Mesenchymal stem cell (in vitro differentiated cells and primary cell): ENCODE measurements around the gene SRGAP1.
A peak's percentile ranks its signal among the peaks of the same experiment; 100 is the strongest.

Experiments
- DNase-seq: peaks from one replicate; pipeline ENCODE4 v3.0.0-alpha.2; 2013
- H2AFZ ChIP-seq: one replicate; pipeline ENCODE4 v1.6.1; 2013; ENCODE audit warnings: low read depth, mild to moderate bottlenecking, control low read depth, inconsistent platforms, low read length, moderate library complexity
- H2AK5ac ChIP-seq: 2 replicates; pipeline ENCODE4 v1.6.1; 2013; ENCODE audit warnings: low read length, moderate library complexity, mild to moderate bottlenecking, inconsistent platforms; ENCODE audit not compliant: severe bottlenecking
- H2BK120ac ChIP-seq: one replicate; pipeline ENCODE4 v1.6.1; 2013; ENCODE audit warnings: low read depth, mild to moderate bottlenecking, inconsistent platforms, low read length, moderate library complexity
- H2BK12ac ChIP-seq, 2 experiments: one replicate each; pipeline ENCODE4 v1.6.1; 2013; ENCODE audit warnings: inconsistent platforms in 2 of 2, low read length in 2 of 2, mild to moderate bottlenecking in 2 of 2, moderate library complexity in 2 of 2, control low read depth in 1 of 2
- H2BK15ac ChIP-seq: one replicate; pipeline ENCODE4 v1.6.1; 2013; ENCODE audit warnings: mild to moderate bottlenecking, low read depth, inconsistent platforms; ENCODE audit not compliant: poor library complexity, severe bottlenecking
- H2BK5ac ChIP-seq: 2 replicates; pipeline ENCODE4 v1.6.1; 2013; ENCODE audit warnings: low read depth, mild to moderate bottlenecking, low read length, control low read depth, inconsistent platforms; ENCODE audit not compliant: poor library complexity, severe bottlenecking
- H3K14ac ChIP-seq, 2 experiments: one replicate each; pipeline ENCODE4 v1.6.1; 2013; ENCODE audit warnings: inconsistent platforms in 2 of 2, low read length in 2 of 2, control low read depth in 1 of 2, mild to moderate bottlenecking in 1 of 2, moderate library complexity in 1 of 2
- H3K18ac ChIP-seq, 2 experiments: one replicate each; pipeline ENCODE4 v1.6.1; 2013; ENCODE audit warnings: inconsistent platforms in 2 of 2, low read length in 2 of 2, control low read depth in 1 of 2, low read depth in 1 of 2, mild to moderate bottlenecking in 1 of 2
- H3K23ac ChIP-seq, 2 experiments: one replicate each; pipeline ENCODE4 v1.6.1; 2013; ENCODE audit warnings: inconsistent platforms in 2 of 2, low read length in 2 of 2, mild to moderate bottlenecking in 2 of 2, moderate library complexity in 2 of 2, control low read depth in 1 of 2
- H3K27ac ChIP-seq: 2 replicates; pipeline ENCODE4 v1.5.1; 2013; ENCODE audit warnings: mild to moderate bottlenecking, moderate library complexity, low read length, control low read depth, inconsistent platforms; ENCODE audit not compliant: poor library complexity, severe bottlenecking
- H3K27me3 ChIP-seq, 2 experiments: 2 replicates each; pipeline versions ENCODE4 v1.6.1 to v1.7.0; 2013; ENCODE audit warnings: low read length in 2 of 2, mild to moderate bottlenecking in 2 of 2, moderate library complexity in 2 of 2, control low read depth in 1 of 2, inconsistent platforms in 1 of 2; ENCODE audit not compliant: control insufficient read depth in 1 of 2, insufficient read depth in 1 of 2
- H3K36me3 ChIP-seq, 2 experiments: 2 replicates each; pipeline versions ENCODE4 v1.6.1 to v1.7.0; 2013; ENCODE audit warnings: low read length in 2 of 2, control low read depth in 1 of 2, inconsistent platforms in 1 of 2, low read depth in 1 of 2, mild to moderate bottlenecking in 1 of 2; ENCODE audit not compliant: insufficient read depth in 2 of 2, control insufficient read depth in 1 of 2
- H3K4ac ChIP-seq, 2 experiments: one replicate each; pipeline ENCODE4 v1.6.1; 2013; ENCODE audit warnings: inconsistent platforms in 2 of 2, low read length in 2 of 2, mild to moderate bottlenecking in 2 of 2, moderate library complexity in 2 of 2, control low read depth in 1 of 2, low read depth in 1 of 2
- H3K4me1 ChIP-seq: 2 replicates; pipeline ENCODE4 v1.6.1; 2013; ENCODE audit warnings: low read depth, low read length, control low read depth; ENCODE audit not compliant: control insufficient read depth, insufficient read depth
- H3K4me2 ChIP-seq: 2 replicates; pipeline ENCODE4 v1.6.1; 2013; ENCODE audit warnings: low read length, mild to moderate bottlenecking, inconsistent platforms; ENCODE audit not compliant: poor library complexity, severe bottlenecking
- H3K4me3 ChIP-seq, 2 experiments: 2 replicates each; pipeline versions ENCODE4 v1.5.1 to v1.7.0; 2013; ENCODE audit warnings: low read length in 2 of 2, mild to moderate bottlenecking in 2 of 2, control low read depth in 1 of 2, low read depth in 1 of 2; ENCODE audit not compliant: insufficient read depth in 1 of 2
- H3K79me1 ChIP-seq: replicated peaks from 2 replicates; pipeline ENCODE4 v1.6.1; 2013; ENCODE audit warnings: mild to moderate bottlenecking, control low read depth, low read length, inconsistent platforms; ENCODE audit not compliant: poor library complexity, severe bottlenecking
- H3K9ac ChIP-seq: 2 replicates; pipeline ENCODE4 v1.7.0; 2013; ENCODE audit warnings: mild to moderate bottlenecking, low read length, moderate library complexity
- H3K9me3 ChIP-seq: 2 replicates; pipeline ENCODE4 v1.7.0; 2013; ENCODE audit warnings: mild to moderate bottlenecking, low read length; ENCODE audit not compliant: control insufficient read depth
- H4K8ac ChIP-seq: one replicate; pipeline ENCODE4 v1.6.1; 2013; ENCODE audit warnings: inconsistent platforms, mild to moderate bottlenecking, low read length, moderate library complexity
- H4K91ac ChIP-seq: one replicate; pipeline ENCODE4 v1.6.1; 2013; ENCODE audit warnings: mild to moderate bottlenecking, low read length, inconsistent platforms
- WGBS: methylation state at CpG from one replicate; pipeline ENCODE4 v1.1.7; 2013; ENCODE audit warnings: mixed read lengths; 5-methylcytosine and 5-hydroxymethylcytosine counted together

The SRGAP1 gene

DNA sequence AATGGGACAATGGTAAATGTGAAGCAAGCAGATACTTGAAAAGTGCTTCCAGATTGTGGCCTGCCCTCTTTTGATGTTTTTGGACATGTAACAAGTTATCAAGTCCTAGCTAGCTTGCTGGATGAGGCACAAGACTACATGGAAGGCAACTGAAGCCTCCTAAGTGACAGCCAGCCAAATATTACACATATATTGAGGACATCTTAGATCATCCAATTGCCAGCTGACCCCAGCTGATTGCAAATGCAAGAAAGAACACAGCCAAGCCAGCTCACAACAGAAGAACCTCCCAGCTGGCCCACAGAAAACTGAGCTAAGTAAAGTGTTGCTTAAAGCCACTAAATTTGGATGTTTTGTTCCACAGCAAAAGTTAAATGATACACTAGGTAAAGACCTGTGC lies 156.9 kb downstream of the SRGAP1 start:
- peaks cover 4% of the 10 kb centered on the region for H3K9me3 ChIP-seq
- H3K9ac ChIP-seq, result no peak overlapping the region
- H3K4me1 ChIP-seq, result peaks cover 3% of the 10 kb centered on the region
- peaks cover 23% of the 10 kb centered on the region for H3K79me1 ChIP-seq
- no peaks in the 10 kb centered on the region for H3K27me3 ChIP-seq
- no peak overlapping the region for H2AFZ ChIP-seq
- H3K27ac ChIP-seq, result no peak overlapping the region
- H3K4me3 ChIP-seq, result no peak overlapping the region
- H2BK5ac ChIP-seq, result no peak overlapping the region
- no peak overlapping the region for H3K4ac ChIP-seq
- peaks cover 3 to 82% of the 10 kb centered on the region in 2 experiments for H3K36me3 ChIP-seq
- H2BK120ac ChIP-seq, result no peak overlapping the region
- H4K8ac ChIP-seq, result no peak overlapping the region
- H3K14ac ChIP-seq, result no peak overlapping the region
- H3K4me2 ChIP-seq, result no peak overlapping the region
- DNase-seq, result no peak
- H2BK15ac ChIP-seq, result no peak overlapping the region
- H3K18ac ChIP-seq, result no peak overlapping the region
- no peak overlapping the region for H3K23ac ChIP-seq
- H2BK12ac ChIP-seq, result no peak overlapping the region
- peak overlapping the region; percentile 53 for H2AK5ac ChIP-seq
- no peak overlapping the region for H4K91ac ChIP-seq

DNA sequence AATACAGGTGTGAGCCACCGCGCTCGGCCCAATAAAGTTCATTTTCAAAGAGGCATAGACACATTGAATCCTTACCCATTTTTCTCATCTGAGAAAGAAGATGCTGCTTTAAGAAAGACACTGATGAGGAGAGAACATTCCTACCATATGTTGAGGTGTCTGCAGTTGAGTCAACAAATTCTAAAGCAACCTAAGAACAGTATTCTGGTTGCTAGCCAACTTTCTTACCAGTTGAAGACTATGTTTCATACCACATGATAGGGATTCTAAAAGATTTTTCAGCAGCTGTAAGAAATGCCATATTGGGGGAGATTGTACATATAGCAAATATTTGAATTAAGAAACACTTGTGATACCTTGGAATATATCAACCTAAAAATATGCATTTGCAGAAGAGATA lies 160.1 kb downstream of the SRGAP1 start:
- Histone ChIP-seq H3K9me3 (peaks cover 4% of the 10 kb centered on the region), H3K9ac (no peak overlapping the region), H3K79me1 (peaks cover 18% of the 10 kb centered on the region), H4K8ac (no peak overlapping the region), H3K18ac (no peak overlapping the region), H3K23ac (no peak overlapping the region), H3K4me2 (no peak overlapping the region), H3K14ac (no peak overlapping the region), H3K4me1 (peaks cover 6% of the 10 kb centered on the region), H2BK5ac (no peak overlapping the region), H2BK12ac (no peak overlapping the region), H3K36me3 (peaks cover 3 to 58% of the 10 kb centered on the region in 2 experiments), H3K27ac (no peak overlapping the region), H2BK15ac (no peak overlapping the region), H3K4ac (no peak overlapping the region), H3K4me3 (no peak overlapping the region), H3K27me3 (no peaks in the 10 kb centered on the region), H2AFZ (no peak overlapping the region), H2BK120ac (no peak overlapping the region), H4K91ac (no peak overlapping the region), H2AK5ac (no peak overlapping the region)
- no CpG with 5 or more reads among the region's 3 CpGs for WGBS
- DNase-seq, result peak; percentile 28

DNA sequence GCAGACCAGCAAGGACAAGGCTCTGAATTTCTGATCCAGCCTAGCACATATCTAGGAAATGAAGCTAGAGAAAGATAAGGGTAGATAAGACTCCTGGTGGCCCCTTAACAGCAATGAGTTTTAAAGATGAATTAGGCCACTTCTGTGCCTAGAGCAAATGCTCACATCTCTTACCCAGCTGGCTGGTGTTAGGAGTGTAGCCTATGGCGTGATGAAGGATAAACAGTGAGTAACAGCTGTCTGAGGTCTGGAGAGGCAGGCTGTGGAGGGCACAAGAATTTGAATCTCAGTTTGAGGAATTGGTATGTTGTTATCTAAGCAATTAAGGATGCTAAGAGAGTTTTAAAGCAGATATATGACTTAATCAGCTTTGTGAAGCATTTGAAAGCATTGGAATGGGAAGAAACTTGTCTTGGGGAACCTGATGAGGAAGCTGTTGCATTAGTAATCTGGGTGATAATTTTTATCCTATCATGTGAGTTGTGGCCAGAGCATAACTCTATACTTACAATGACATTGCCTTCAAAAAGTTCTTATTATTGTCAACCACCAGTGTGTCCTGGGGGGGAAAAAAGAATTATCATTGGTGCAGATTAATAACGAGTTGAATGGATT lies 161.8 kb downstream of the SRGAP1 start:
- Histone ChIP-seq H4K91ac (no peak overlapping the region), H2BK120ac (no peak overlapping the region), H3K9me3 (peaks cover 4% of the 10 kb centered on the region), H3K4me2 (no peak overlapping the region), H2BK12ac (no peak overlapping the region), H3K23ac (no peak overlapping the region), H3K18ac (no peak overlapping the region), H3K9ac (no peak overlapping the region), H3K36me3 (peaks cover 3 to 42% of the 10 kb centered on the region in 2 experiments), H2AK5ac (no peak overlapping the region), H2BK5ac (peak overlapping the region; percentile 33), H3K14ac (no peak overlapping the region), H3K4ac (no peak overlapping the region), H3K27me3 (no peaks in the 10 kb centered on the region), H2AFZ (no peak overlapping the region), H3K4me1 (peaks cover 5% of the 10 kb centered on the region), H4K8ac (no peak overlapping the region), H3K4me3 (no peak overlapping the region), H2BK15ac (no peak overlapping the region), H3K79me1 (peaks cover 9% of the 10 kb centered on the region), H3K27ac (peak overlapping the region; percentile 88)
- DNase-seq, result peak; percentile 84
- 0% methylated on average over 1 of the region's 2 CpGs for WGBS

DNA sequence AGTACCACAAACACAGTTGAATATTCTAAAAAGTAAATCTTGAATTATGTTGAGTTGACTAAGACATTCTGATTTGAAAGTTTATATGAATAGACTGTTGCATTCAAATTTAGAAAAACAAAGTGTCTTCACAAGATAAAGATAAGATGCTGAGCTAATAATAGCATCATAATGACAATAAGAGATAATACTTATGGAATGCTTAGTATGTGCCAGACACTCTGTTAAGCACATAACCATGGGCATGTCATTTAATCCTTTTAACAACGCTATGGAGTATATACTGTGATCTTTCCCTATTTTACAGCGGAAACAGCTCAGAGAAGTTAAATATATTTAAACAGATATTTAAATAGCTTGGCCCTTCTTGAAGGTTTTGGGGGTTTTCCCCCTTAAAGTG lies 163.4 kb downstream of the SRGAP1 start:
- WGBS, result 40% methylated on average over 1 of the region's 2 CpGs
- no peaks in the 10 kb centered on the region for H3K27me3 ChIP-seq
- no peak overlapping the region for H2BK12ac ChIP-seq
- H2BK5ac ChIP-seq, result no peak overlapping the region
- H3K9ac ChIP-seq, result no peak overlapping the region
- H3K4me3 ChIP-seq, result no peak overlapping the region
- no peak overlapping the region for H4K8ac ChIP-seq
- H3K14ac ChIP-seq, result no peak overlapping the region
- DNase-seq, result no peak
- no peak overlapping the region for H2BK15ac ChIP-seq
- H2AK5ac ChIP-seq, result no peak overlapping the region
- peaks cover 8% of the 10 kb centered on the region for H3K4me1 ChIP-seq
- no peak overlapping the region for H3K4ac ChIP-seq
- peak overlapping the region; percentile 88 for H3K27ac ChIP-seq
- no peak overlapping the region for H4K91ac ChIP-seq
- H3K79me1 ChIP-seq, result peaks cover 8% of the 10 kb centered on the region
- H2AFZ ChIP-seq, result no peak overlapping the region
- H3K18ac ChIP-seq, result no peak overlapping the region
- no peak overlapping the region for H3K4me2 ChIP-seq
- no peak overlapping the region for H3K23ac ChIP-seq
- no peak overlapping the region for H2BK120ac ChIP-seq
- peaks cover 4% of the 10 kb centered on the region for H3K9me3 ChIP-seq
- peaks cover 3 to 28% of the 10 kb centered on the region in 2 experiments for H3K36me3 ChIP-seq
